HCT116 (cell line): ENCODE data around the gene LYAR. TPM values are rescaled to one million over a fixed set of nuclear protein-coding genes. Genes with fewer than 3 reads are reported as not detected.

Source experiments
- ATAC-seq: fragments of 200-7000 bp; cut with Tn5 transposase; 2 replicates; pipeline ENCODE4 v1.9.1; 2020; ENCODE audit warnings: mild to moderate bottlenecking, moderate library complexity
- BruUV-seq: library from RNA; stranded (reverse); fragments of 400-500 nt; replicated peaks from 2 replicates; lab custom pipeline; 2021; lab: Mats Ljungman, UMichigan
- CTCF ChIA-PET: fragments of 300-600 bp; sonication (Branson Sonifier 250); formaldehyde crosslinking; loops from one replicate; lab custom pipeline; 2021; ENCODE audit warnings: antibody characterized with exemption; lab: Charles Lee
- POLR2A ChIA-PET: fragments of 300-600, 350-600 bp; sonication (Branson Sonifier 250); formaldehyde crosslinking; loops from one replicate; lab custom pipeline; 2021; ENCODE audit warnings: antibody characterized with exemption; lab: Charles Lee
- RAD21 ChIA-PET, 2 experiments: fragments of 300-600 bp; sonication (Branson Sonifier 250); formaldehyde crosslinking; loops; one replicate each; lab custom pipeline; 2023; ENCODE audit warnings: low total read pairs in 2 of 2; ENCODE audit not compliant: uncharacterized antibody in 2 of 2, unreplicated experiment in 2 of 2, low non-redundant PET in 1 of 2; lab: Charles Lee
- DNase-seq: peaks from one replicate; pipeline ENCODE4 v3.0.0-alpha.2; 2010; ENCODE audit warnings: low read depth, low spot score
- H2AFZ ChIP-seq: fragments of 200-600 bp; shearing (Covaris generic), sonication (generic); 2 replicates; pipeline ENCODE4 v1.6.1; 2017; ENCODE audit warnings: low read depth, mixed run types, mixed read lengths, antibody characterized with exemption, low read length; ENCODE audit not compliant: poor library complexity, severe bottlenecking
- H3K27ac ChIP-seq: 2 replicates; pipeline ENCODE4 v1.5.1; 2012; ENCODE audit warnings: low read depth, low read length
- H3K27me3 ChIP-seq: fragments of 200-600 bp; sonication (generic); 2 replicates; pipeline ENCODE4 v1.6.1; 2016; ENCODE audit warnings: mixed run types, low read length, mixed read lengths; ENCODE audit not compliant: insufficient read depth
- H3K36me3 ChIP-seq, 2 experiments: fragments of 200-500 bp in 1 of 2; fragments of 200-600 bp in 1 of 2; sonication (Bioruptor generic) in 1 of 2; sonication (generic) in 1 of 2; 2 replicates each; pipeline versions ENCODE4 v1.5.1 to v1.6.1; 2014 to 2016; ENCODE audit warnings: low read length in 2 of 2, inconsistent platforms in 1 of 2, mixed read lengths in 1 of 2, mixed run types in 1 of 2; ENCODE audit not compliant: insufficient read depth in 2 of 2, control insufficient read depth in 1 of 2
- H3K4me1 ChIP-seq, 2 experiments: fragments of 200-600 bp in 1 of 2; sonication (generic) in 1 of 2; 2 replicates each; pipeline versions ENCODE4 v1.5.1 to v1.6.1; 2012 to 2017; ENCODE audit warnings: low read length in 2 of 2, inconsistent platforms in 1 of 2, mild to moderate bottlenecking in 1 of 2, mixed read lengths in 1 of 2, mixed run types in 1 of 2, moderate library complexity in 1 of 2; ENCODE audit not compliant: insufficient read depth in 2 of 2, control insufficient read depth in 1 of 2
- H3K4me2 ChIP-seq: fragments of 200-600 bp; sonication (generic); 2 replicates; pipeline ENCODE4 v1.6.1; 2017; ENCODE audit warnings: mixed run types, low read length, mixed read lengths
- H3K4me3 ChIP-seq, 2 experiments: fragments of 200-600 bp in 1 of 2; sonication (generic) in 1 of 2; replicated peaks in 1 of 2; 2 replicates each; pipeline ENCODE4 v1.5.1; 2011 to 2016; ENCODE audit warnings: low read length in 2 of 2, control low read depth in 1 of 2, low read depth in 1 of 2, mild to moderate bottlenecking in 1 of 2, mixed read lengths in 1 of 2, mixed run types in 1 of 2
- H3K79me2 ChIP-seq: fragments of 200-600 bp; sonication (generic); 2 replicates; pipeline ENCODE4 v1.6.1; 2017; ENCODE audit warnings: mild to moderate bottlenecking, mixed run types, low read length, moderate library complexity, mixed read lengths; ENCODE audit not compliant: insufficient read depth
- H3K9ac ChIP-seq: fragments of 200-600 bp; sonication (generic); 2 replicates; pipeline ENCODE4 v1.6.1; 2016; ENCODE audit warnings: low read length, mixed read lengths
- H3K9me2 ChIP-seq: fragments of 200-600 bp; sonication (generic), shearing (Covaris generic); 2 replicates; pipeline ENCODE4 v1.6.1; 2017; ENCODE audit warnings: mixed run types, mild to moderate bottlenecking, moderate library complexity; ENCODE audit not compliant: insufficient read depth
- H3K9me3 ChIP-seq, 2 experiments: fragments of 200-500 bp in 1 of 2; fragments of 200-600 bp in 1 of 2; sonication (Bioruptor generic) in 1 of 2; sonication (generic) in 1 of 2; 2 replicates each; pipeline ENCODE4 v1.6.1; 2014 to 2017; ENCODE audit warnings: low read length in 2 of 2, mixed read lengths in 2 of 2, inconsistent platforms in 1 of 2, low read depth in 1 of 2, mild to moderate bottlenecking in 1 of 2, mixed run types in 1 of 2, moderate library complexity in 1 of 2; ENCODE audit not compliant: control insufficient read depth in 1 of 2, insufficient read depth in 1 of 2
- H4K20me1 ChIP-seq: fragments of 200-600 bp; sonication (generic), shearing (Covaris generic); 2 replicates; pipeline ENCODE4 v1.6.1; 2017; ENCODE audit warnings: mixed run types, mild to moderate bottlenecking, moderate library complexity; ENCODE audit not compliant: insufficient read depth
- CBX3 ChIP-seq: IDR thresholded peaks from 2 replicates; pipeline ENCODE4 v1.6.1; 2012; ENCODE audit warnings: low read depth
- CEBPB ChIP-seq: IDR thresholded peaks from 2 replicates; pipeline ENCODE4 v1.6.1; 2012; ENCODE audit warnings: low read depth
- CTCF ChIP-seq, 3 experiments: fragments of 200-600 bp in 1 of 3; sonication (generic) in 1 of 3; IDR thresholded peaks in 2 of 3; conservative IDR thresholded peaks in 1 of 3; 2 replicates each; pipeline ENCODE4 v1.5.1; 2012 to 2017; ENCODE audit warnings: low read depth in 2 of 3, low read length in 2 of 3, antibody characterized with exemption in 1 of 3, borderline replicate concordance in 1 of 3, control low read depth in 1 of 3, mild to moderate bottlenecking in 1 of 3, mixed read lengths in 1 of 3, mixed run types in 1 of 3, moderate library complexity in 1 of 3; ENCODE audit not compliant: insufficient read depth in 1 of 3
- EGR1 ChIP-seq: IDR thresholded peaks from 2 replicates; pipeline ENCODE4 v1.6.1; 2012; ENCODE audit warnings: low read depth
- FOSL1 ChIP-seq: IDR thresholded peaks from 2 replicates; pipeline ENCODE4 v1.6.1; 2012; ENCODE audit warnings: low read depth
- JUND ChIP-seq: IDR thresholded peaks from 2 replicates; pipeline ENCODE4 v1.6.1; 2012
- SIN3A ChIP-seq: IDR thresholded peaks from 2 replicates; pipeline ENCODE4 v1.6.1; 2012; ENCODE audit warnings: low read depth
- TCF7L2 ChIP-seq: IDR thresholded peaks from 2 replicates; pipeline ENCODE4 v1.7.0; 2011; ENCODE audit warnings: borderline replicate concordance, inconsistent platforms; ENCODE audit not compliant: insufficient read depth, insufficient read length; ENCODE audit errors: extremely low read depth
- ZFX ChIP-seq: fragments of 450-650 bp; IDR thresholded peaks from 2 replicates; pipeline ENCODE4 v1.6.1; 2017
- intact Hi-C: fragments of 100-400 bp; cut with micrococcal nuclease; formaldehyde crosslinking; loops from 2 replicates; pipeline ENCODE4 v1.10.0; 2022
- total RNA-seq: library from RNA; stranded (reverse); gene quantifications from one replicate; pipeline ENCODE4 v1.2.1, GENCODE V29; 2021; ENCODE audit not compliant: unreplicated experiment
- TF ChIP-seq, protein P1 (sequence below): IDR thresholded peaks from 2 replicates; pipeline ENCODE4 v1.6.1; 2012; ENCODE audit warnings: low read depth
- TF ChIP-seq, protein P2 (sequence below): IDR thresholded peaks from 2 replicates; pipeline ENCODE4 v1.6.1; 2012

The LYAR gene
- total RNA-seq, 1 experiment from 2014 or later: 53.0 TPM

- no TSS peak for BruUV-seq
- H3K4me3 ChIP-seq: no peak overlapping the region
- no peak overlapping the region for H3K27ac ChIP-seq
- H3K9me3 ChIP-seq: no peaks in the 10 kb centered on the region
- H2AFZ ChIP-seq: no peak overlapping the region
- H3K27me3 ChIP-seq: no peaks in the 10 kb centered on the region
- no peak for DNase-seq
- no peak overlapping the region for H3K4me2 ChIP-seq
- peaks cover 0 to 2% of the 10 kb centered on the region in 2 experiments; a peak in 2 of 4 replicates for H3K36me3 ChIP-seq
- ChIA-PET CTCF (no interaction called here), POLR2A (no interaction called here), RAD21 (no interaction called here)
- no peak for TF ChIP-seq JUND
- TF ChIP-seq CEBPB: no peak
- TF ChIP-seq, protein P1, sequence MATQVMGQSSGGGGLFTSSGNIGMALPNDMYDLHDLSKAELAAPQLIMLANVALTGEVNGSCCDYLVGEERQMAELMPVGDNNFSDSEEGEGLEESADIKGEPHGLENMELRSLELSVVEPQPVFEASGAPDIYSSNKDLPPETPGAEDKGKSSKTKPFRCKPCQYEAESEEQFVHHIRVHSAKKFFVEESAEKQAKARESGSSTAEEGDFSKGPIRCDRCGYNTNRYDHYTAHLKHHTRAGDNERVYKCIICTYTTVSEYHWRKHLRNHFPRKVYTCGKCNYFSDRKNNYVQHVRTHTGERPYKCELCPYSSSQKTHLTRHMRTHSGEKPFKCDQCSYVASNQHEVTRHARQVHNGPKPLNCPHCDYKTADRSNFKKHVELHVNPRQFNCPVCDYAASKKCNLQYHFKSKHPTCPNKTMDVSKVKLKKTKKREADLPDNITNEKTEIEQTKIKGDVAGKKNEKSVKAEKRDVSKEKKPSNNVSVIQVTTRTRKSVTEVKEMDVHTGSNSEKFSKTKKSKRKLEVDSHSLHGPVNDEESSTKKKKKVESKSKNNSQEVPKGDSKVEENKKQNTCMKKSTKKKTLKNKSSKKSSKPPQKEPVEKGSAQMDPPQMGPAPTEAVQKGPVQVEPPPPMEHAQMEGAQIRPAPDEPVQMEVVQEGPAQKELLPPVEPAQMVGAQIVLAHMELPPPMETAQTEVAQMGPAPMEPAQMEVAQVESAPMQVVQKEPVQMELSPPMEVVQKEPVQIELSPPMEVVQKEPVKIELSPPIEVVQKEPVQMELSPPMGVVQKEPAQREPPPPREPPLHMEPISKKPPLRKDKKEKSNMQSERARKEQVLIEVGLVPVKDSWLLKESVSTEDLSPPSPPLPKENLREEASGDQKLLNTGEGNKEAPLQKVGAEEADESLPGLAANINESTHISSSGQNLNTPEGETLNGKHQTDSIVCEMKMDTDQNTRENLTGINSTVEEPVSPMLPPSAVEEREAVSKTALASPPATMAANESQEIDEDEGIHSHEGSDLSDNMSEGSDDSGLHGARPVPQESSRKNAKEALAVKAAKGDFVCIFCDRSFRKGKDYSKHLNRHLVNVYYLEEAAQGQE: no peak
- TF ChIP-seq ZFX: no peak
- TF ChIP-seq CBX3: no peak
- TF ChIP-seq TCF7L2: no peak
- no peak for TF ChIP-seq SIN3A
- TF ChIP-seq, protein P2, sequence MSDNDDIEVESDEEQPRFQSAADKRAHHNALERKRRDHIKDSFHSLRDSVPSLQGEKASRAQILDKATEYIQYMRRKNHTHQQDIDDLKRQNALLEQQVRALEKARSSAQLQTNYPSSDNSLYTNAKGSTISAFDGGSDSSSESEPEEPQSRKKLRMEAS: no peak
- no peak for TF ChIP-seq CTCF (IDR thresholded peaks at IDR 0.05 in 2 of 3, conservative IDR thresholded peaks at IDR 0.05 in 1 of 3; ENCODE audit: borderline replicate concordance in 1 of 3, insufficient read depth in 1 of 3, low read depth in 2 of 3, low read length in 2 of 3)
- TF ChIP-seq EGR1: no peak
- no peak for TF ChIP-seq FOSL1
- H3K4me1 ChIP-seq: no peaks in the 10 kb centered on the region
- H3K9ac ChIP-seq: no peak overlapping the region
- intact Hi-C loops: no loop called here
- H3K9me2 ChIP-seq: no peaks in the 10 kb centered on the region
- no peaks in the 10 kb centered on the region for H4K20me1 ChIP-seq
- no peak for ATAC-seq
- no peaks in the 10 kb centered on the region for H3K79me2 ChIP-seq
These were observed 30.6 kb upstream of the LYAR start for GRCh38 chr4:4320528-4320927.
